Adrenal gland (tissue), 5 donors: ENCODE measurements around the gene SYNM.

Experiments used
- CTCF ChIP-seq, 6 experiments: fragments of 450-650 bp in 4 of 6; fragments of 200-600 bp in 2 of 6; sonication (generic) in 1 of 6; IDR thresholded peaks; 1 replicate in 5 of 6; 2 replicates in 1 of 6; pipeline versions ENCODE4 v1.5.1 to v1.8.0; 2016 to 2021; ENCODE audit warnings: antibody characterized with exemption in 6 of 6, mild to moderate bottlenecking in 2 of 6, moderate library complexity in 1 of 6
- POLR2A ChIP-seq, 2 donors: fragments of 450-650 bp; IDR thresholded peaks; one replicate each; pipeline ENCODE4 v1.6.1; 2017; ENCODE audit warnings: antibody characterized with exemption in 2 of 2, mild to moderate bottlenecking in 2 of 2, moderate library complexity in 1 of 2
- donor health status: DM: no; HTN: no; CAD: no.

GRCh38 chr15:99145005-99145404 is 40.1 kb downstream of the SYNM start:
- TF ChIP-seq CTCF (IDR thresholded peaks at IDR 0.05) (no peak), POLR2A (IDR thresholded peaks at IDR 0.05) (no peak)
